ENCODE results near the gene GJA3.

The GJA3 gene

GRCh38 chr13:20190481-20191310 lies 29.8 kb upstream of the GJA3 start:
- no peaks in the 10 kb centered on the region for H3K79me2 ChIP-seq (ENCODE audit: low read length)
- H4K20me1 ChIP-seq (ENCODE audit: insufficient read depth, low read length), result no peaks in the 10 kb centered on the region
- H3K9me3 ChIP-seq (ENCODE audit: insufficient read depth, low read length), result no peaks in the 10 kb centered on the region
- TF ChIP-seq EZH2phosphoT487 (IDR thresholded peaks at IDR 0.05; ENCODE audit: low read depth), result no peak
- TF ChIP-seq CTCF (IDR thresholded peaks at IDR 0.05; ENCODE audit: low read depth, low read length), result no peak
- no peak overlapping the region for H3K4me3 ChIP-seq (ENCODE audit: low read length)
- H3K27ac ChIP-seq (ENCODE audit: low read length), result no peak overlapping the region
- H3K4me2 ChIP-seq (ENCODE audit: low read length), result no peak overlapping the region
- no peaks in the 10 kb centered on the region for H3K36me3 ChIP-seq (replicated peaks; ENCODE audit: low read depth, low read length)
- no peak overlapping the region for H3K9ac ChIP-seq (ENCODE audit: low read length)
- no peaks in the 10 kb centered on the region for H3K4me1 ChIP-seq (ENCODE audit: low read length)
- no peak overlapping the region for H2AFZ ChIP-seq (ENCODE audit: low read depth, low read length)
- H3K27me3 ChIP-seq (ENCODE audit: low read depth, low read length), result peaks cover 14% of the 10 kb centered on the region

GRCh38 chr13:20190076-20190475 lies 29.2 kb upstream of the GJA3 start:
- Histone ChIP-seq H3K27ac (ENCODE audit: low read length) (no peak overlapping the region), H3K4me1 (ENCODE audit: low read length) (no peaks in the 10 kb centered on the region), H4K20me1 (ENCODE audit: insufficient read depth, low read length) (no peaks in the 10 kb centered on the region), H3K4me2 (ENCODE audit: low read length) (no peak overlapping the region), H3K9ac (ENCODE audit: low read length) (no peak overlapping the region), H3K4me3 (ENCODE audit: low read length) (no peak overlapping the region), H2AFZ (ENCODE audit: low read depth, low read length) (no peak overlapping the region), H3K9me3 (ENCODE audit: insufficient read depth, low read length) (no peaks in the 10 kb centered on the region), H3K27me3 (ENCODE audit: low read depth, low read length) (peaks cover 9% of the 10 kb centered on the region), H3K79me2 (ENCODE audit: low read length) (no peaks in the 10 kb centered on the region), H3K36me3 (replicated peaks; ENCODE audit: low read depth, low read length) (no peaks in the 10 kb centered on the region)
- TF ChIP-seq CTCF (IDR thresholded peaks at IDR 0.05; ENCODE audit: low read depth, low read length) (no peak), EZH2phosphoT487 (IDR thresholded peaks at IDR 0.05; ENCODE audit: low read depth) (no peak)

- H3K79me2 ChIP-seq (ENCODE audit: low read length), result no peaks in the 10 kb centered on the region
- H3K9ac ChIP-seq (ENCODE audit: low read length), result no peak overlapping the region
- no peak overlapping the region for H3K4me2 ChIP-seq (ENCODE audit: low read length)
- H3K27me3 ChIP-seq (ENCODE audit: low read depth, low read length), result no peaks in the 10 kb centered on the region
- no peak overlapping the region for H3K27ac ChIP-seq (ENCODE audit: low read length)
- TF ChIP-seq EZH2phosphoT487 (IDR thresholded peaks at IDR 0.05; ENCODE audit: low read depth), result no peak
- peak; percentile 14; the same call in 1 of the 2 replicates for TF ChIP-seq CTCF (IDR thresholded peaks at IDR 0.05; ENCODE audit: low read depth, low read length)
- H3K4me3 ChIP-seq (ENCODE audit: low read length), result no peak overlapping the region
- no peaks in the 10 kb centered on the region for H3K36me3 ChIP-seq (replicated peaks; ENCODE audit: low read depth, low read length)
- H3K9me3 ChIP-seq (ENCODE audit: insufficient read depth, low read length), result no peaks in the 10 kb centered on the region
- no peaks in the 10 kb centered on the region for H4K20me1 ChIP-seq (ENCODE audit: insufficient read depth, low read length)
- no peak overlapping the region for H2AFZ ChIP-seq (ENCODE audit: low read depth, low read length)
- no peaks in the 10 kb centered on the region for H3K4me1 ChIP-seq (ENCODE audit: low read length)
Measured at GRCh38 chr13:20188667-20189553, 28.1 kb upstream of the GJA3 start.

DNA sequence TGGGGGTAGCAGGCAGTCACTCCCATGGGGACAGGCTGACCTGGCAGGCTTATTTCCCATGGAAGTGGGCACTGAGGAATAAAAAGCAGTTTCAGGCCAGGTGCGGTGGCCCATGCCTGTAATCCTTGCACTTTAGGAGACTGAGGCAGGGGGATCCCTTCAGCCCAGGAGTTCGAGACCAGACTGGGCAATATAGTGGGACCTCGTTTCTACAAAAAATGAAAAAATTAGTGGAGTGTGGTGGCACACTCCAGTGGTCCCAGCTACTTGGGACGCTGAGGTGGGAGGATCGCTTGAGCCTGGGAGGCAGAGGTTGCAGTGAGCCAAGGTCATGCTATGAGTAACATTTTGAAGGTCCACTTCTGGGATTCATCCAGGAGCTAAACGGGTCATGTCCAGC lies 25.9 kb upstream of the GJA3 start:
- H3K4me2 ChIP-seq (ENCODE audit: low read length), result no peak overlapping the region
- no peaks in the 10 kb centered on the region for H3K27me3 ChIP-seq (ENCODE audit: low read depth, low read length)
- H3K36me3 ChIP-seq (replicated peaks; ENCODE audit: low read depth, low read length), result no peaks in the 10 kb centered on the region
- no peaks in the 10 kb centered on the region for H3K79me2 ChIP-seq (ENCODE audit: low read length)
- no peak overlapping the region for H2AFZ ChIP-seq (ENCODE audit: low read depth, low read length)
- H3K4me3 ChIP-seq (ENCODE audit: low read length), result no peak overlapping the region
- no peak overlapping the region for H3K27ac ChIP-seq (ENCODE audit: low read length)
- peaks cover 4% of the 10 kb centered on the region for H3K4me1 ChIP-seq (ENCODE audit: low read length)
- H3K9ac ChIP-seq (ENCODE audit: low read length), result no peak overlapping the region
- H3K9me3 ChIP-seq (ENCODE audit: insufficient read depth, low read length), result no peaks in the 10 kb centered on the region
- no peak for TF ChIP-seq CTCF (IDR thresholded peaks at IDR 0.05; ENCODE audit: low read depth, low read length)
- TF ChIP-seq EZH2phosphoT487 (IDR thresholded peaks at IDR 0.05; ENCODE audit: low read depth), result no peak
- no peaks in the 10 kb centered on the region for H4K20me1 ChIP-seq (ENCODE audit: insufficient read depth, low read length)

Data from OCI-LY3 (cell line).